Measurements from ENCODE around the gene FAH. TPM values are rescaled to one million over a fixed set of nuclear protein-coding genes. Genes with fewer than 3 reads are reported as not detected.

Gene FAH
- total and polyA plus RNA-seq, 9 of the 15 experiments (the other 6 are each of a cell fraction or from before 2014, with no cell fraction given), result 66.8 to 310 (median 103) TPM

DNA sequence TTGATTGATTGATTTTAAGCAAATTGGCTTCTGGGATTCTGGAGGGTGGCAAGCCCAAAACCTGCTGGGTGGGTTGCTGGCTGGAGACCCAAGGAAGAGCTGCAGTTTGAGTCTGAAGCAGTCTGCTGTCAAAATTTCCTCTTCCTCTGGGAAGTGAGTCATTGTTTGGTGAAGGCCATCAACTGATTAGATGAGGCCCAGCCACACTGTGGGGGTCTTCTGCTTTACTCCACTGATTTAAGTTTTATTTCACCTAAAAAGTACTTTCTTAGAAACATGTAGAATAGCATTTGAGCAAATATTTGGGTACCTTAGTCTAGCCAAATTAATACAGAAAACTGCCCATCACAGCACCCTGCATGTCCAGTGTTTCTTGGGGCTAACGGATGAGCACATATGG, 33.8 kb downstream of the FAH start:
- Histone ChIP-seq H3K79me2 (ENCODE audit: control insufficient read depth, insufficient read depth, low read length) (no peaks in the 10 kb centered on the region), H3K36me3 (ENCODE audit: control insufficient read depth, insufficient read depth, low read length) (peaks cover 68% of the 10 kb centered on the region; the same call in 2 of the 3 replicates), H4K20me1 (replicated peaks; ENCODE audit: control insufficient read depth, insufficient read depth, low read length) (no peaks in the 10 kb centered on the region), H3K27ac (ENCODE audit: extremely low read depth, low read depth, low read length) (no peak overlapping the region), H2AFZ (ENCODE audit: low read depth, low read length) (no peak overlapping the region), H3K4me2 (ENCODE audit: insufficient read depth, low read length) (no peak overlapping the region), H3K9ac (ENCODE audit: insufficient read depth in 1 of 2, low read depth in 2 of 2, low read length in 2 of 2) (no peak overlapping the region), H3K4me3 (no peak overlapping the region), H3K9me3 (replicated peaks; ENCODE audit: control insufficient read depth, insufficient read depth, low read depth, low read length) (no peaks in the 10 kb centered on the region), H3K4me1 (replicated peaks in 1 of 2; ENCODE audit: control insufficient read depth in 2 of 2, insufficient read depth in 2 of 2, low read length in 2 of 2) (no peaks in the 10 kb centered on the region), H3K27me3 (ENCODE audit: control insufficient read depth in 2 of 2, insufficient read depth in 2 of 2, low read length in 2 of 2) (no peaks in the 10 kb centered on the region), H3K9me1 (ENCODE audit: control insufficient read depth, insufficient read depth, low read length) (no peaks in the 10 kb centered on the region)
- DNase-seq (ENCODE audit: extremely low read depth in 1 of 4, low spot score in 3 of 4), result no peak
- ATAC-seq, result no peak
- no peak for FAIRE-seq
- in situ Hi-C loops (cut with MboI) (no loop called here), intact Hi-C loops (cut with micrococcal nuclease) (no loop called here)
- CTCF ChIA-PET (ENCODE audit: low intra/inter-chr PET ratio), result no interaction called here
- POLR2A ChIA-PET, result interaction anchor here (0.7 to 1.6 kb wide), 2 partner anchors 10 to 333 kb away, joined by 4 read pairs; no protein-coding TSS in a partner anchor
- no TSS peak for BruUV-seq (replicated peaks)
- 100% methylated on average over 1 of the region's 1 CpG for WGBS (ENCODE audit: insufficient coverage, low coverage, missing lambda C conversion rate)
- TF ChIP-seq NFIC (IDR thresholded peaks at IDR 0.05) (no peak), ZNF134 (CRISPR knock-in tag; conservative IDR thresholded peaks at IDR 0.05) (peak; percentile 83)

DNA sequence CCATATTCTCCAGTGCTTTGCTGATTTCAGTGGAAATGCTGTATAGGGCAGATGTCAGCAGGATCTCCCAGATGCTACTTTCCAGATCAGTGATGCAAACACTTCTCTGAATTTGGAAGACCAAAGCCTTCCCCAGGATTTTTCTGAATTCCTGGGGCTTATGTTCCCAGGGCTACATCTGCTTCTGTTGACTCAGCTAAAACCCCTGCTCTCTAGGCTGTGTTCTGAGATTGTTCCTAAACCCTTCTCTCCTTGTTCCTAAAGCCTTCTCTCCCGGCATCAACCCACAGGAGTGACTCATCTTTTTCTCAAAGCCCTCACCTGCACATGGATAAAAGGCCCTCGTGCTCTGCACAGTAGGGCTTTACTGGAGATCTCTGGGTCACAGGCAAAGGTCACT, 35.5 kb downstream of the FAH start:
- 20% methylated on average over 2 of the region's 2 CpGs for WGBS (ENCODE audit: insufficient coverage, low coverage, missing lambda C conversion rate)
- POLR2A ChIA-PET, result no interaction called here

More for the DNA sequence above, 35.5 kb downstream of the FAH start:
- H3K36me3 ChIP-seq (ENCODE audit: control insufficient read depth, insufficient read depth, low read length), result peaks cover 52% of the 10 kb centered on the region; the same call in 2 of the 3 replicates
- no peak overlapping the region for H2AFZ ChIP-seq (ENCODE audit: low read depth, low read length)
- H3K27me3 ChIP-seq (ENCODE audit: control insufficient read depth in 2 of 2, insufficient read depth in 2 of 2, low read length in 2 of 2), result no peaks in the 10 kb centered on the region
- DNase-seq (ENCODE audit: extremely low read depth in 1 of 4, low spot score in 3 of 4) (no peak), FAIRE-seq (no peak), ATAC-seq (no peak)
- H4K20me1 ChIP-seq (replicated peaks; ENCODE audit: control insufficient read depth, insufficient read depth, low read length), result no peaks in the 10 kb centered on the region
- H3K9me3 ChIP-seq (replicated peaks; ENCODE audit: control insufficient read depth, insufficient read depth, low read depth, low read length), result no peaks in the 10 kb centered on the region
- in situ Hi-C loops (cut with MboI), result no loop called here
- no TSS peak for BruUV-seq (replicated peaks)
- no peak overlapping the region for H3K4me3 ChIP-seq
- no peak overlapping the region for H3K9ac ChIP-seq (ENCODE audit: insufficient read depth in 1 of 2, low read depth in 2 of 2, low read length in 2 of 2)
- CTCF ChIA-PET (ENCODE audit: low intra/inter-chr PET ratio), result no interaction called here
- TF ChIP-seq, protein P1, sequence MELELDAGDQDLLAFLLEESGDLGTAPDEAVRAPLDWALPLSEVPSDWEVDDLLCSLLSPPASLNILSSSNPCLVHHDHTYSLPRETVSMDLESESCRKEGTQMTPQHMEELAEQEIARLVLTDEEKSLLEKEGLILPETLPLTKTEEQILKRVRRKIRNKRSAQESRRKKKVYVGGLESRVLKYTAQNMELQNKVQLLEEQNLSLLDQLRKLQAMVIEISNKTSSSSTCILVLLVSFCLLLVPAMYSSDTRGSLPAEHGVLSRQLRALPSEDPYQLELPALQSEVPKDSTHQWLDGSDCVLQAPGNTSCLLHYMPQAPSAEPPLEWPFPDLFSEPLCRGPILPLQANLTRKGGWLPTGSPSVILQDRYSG (tag; conservative IDR thresholded peaks at IDR 0.05; ENCODE audit: low read depth), result no peak
- TF ChIP-seq ZNF316 (IDR thresholded peaks at IDR 0.05) (peak; percentile 72), C11orf30 (IDR thresholded peaks at IDR 0.05; ENCODE audit: low read depth) (peak; percentile 69), MAFK (IDR thresholded peaks at IDR 0.05; ENCODE audit: low read length) (0 out of 2 replicates have a peak, but pooled peaks have one; percentile 8), MAFG (tag; conservative IDR thresholded peaks at IDR 0.05) (peak; percentile 31; the same call in 1 of the 2 replicates)
- H3K79me2 ChIP-seq (ENCODE audit: control insufficient read depth, insufficient read depth, low read length), result no peaks in the 10 kb centered on the region
- H3K9me1 ChIP-seq (ENCODE audit: control insufficient read depth, insufficient read depth, low read length), result no peaks in the 10 kb centered on the region
- no peaks in the 10 kb centered on the region for H3K4me1 ChIP-seq (replicated peaks in 1 of 2; ENCODE audit: control insufficient read depth in 2 of 2, insufficient read depth in 2 of 2, low read length in 2 of 2)
- no peak overlapping the region for H3K4me2 ChIP-seq (ENCODE audit: insufficient read depth, low read length)
- intact Hi-C loops (cut with micrococcal nuclease), result no loop called here
- no peak overlapping the region for H3K27ac ChIP-seq (ENCODE audit: extremely low read depth, low read depth, low read length)

Measured in K562 (cell line).